ENCODE data around the gene RASGRP1.
"Not testable (repeated sequence)": the region's sequence is repeated elsewhere in the genome, so short reads cannot be mapped to it uniquely, and the experiment has no call there.

Gene RASGRP1

GRCh38 chr15:38564557-38565286 is at the start of gene RASGRP1:
Gene RASGRP1 (minus strand): TSS chr15:38564814. CDS start chr15:38564628, 186 bp downstream.
- DNase-seq (ENCODE audit: low read depth): peak; percentile 62

GRCh38 chr15:38613085-38613484 is 48.5 kb upstream of the RASGRP1 start:
- DNase-seq (ENCODE audit: low read depth): no peak

GRCh38 chr15:38612159-38612863 is 47.7 kb upstream of the RASGRP1 start:
- no peak for DNase-seq (ENCODE audit: low read depth)

GRCh38 chr15:38611228-38611627 is 46.6 kb upstream of the RASGRP1 start:
- peak; percentile 4 for DNase-seq (ENCODE audit: low read depth)

- DNase-seq (ENCODE audit: low read depth): no peak
These were observed 46.1 kb upstream of the RASGRP1 start for GRCh38 chr15:38610748-38611147.

- DNase-seq (ENCODE audit: low read depth): no peak
These were observed 44.6 kb upstream of the RASGRP1 start for GRCh38 chr15:38609097-38609738.

GRCh38 chr15:38608682-38609081 is 44.1 kb upstream of the RASGRP1 start:
- DNase-seq (ENCODE audit: low read depth): no peak

GRCh38 chr15:38605744-38606143 is 41.1 kb upstream of the RASGRP1 start:
- DNase-seq (ENCODE audit: low read depth): no peak

- DNase-seq (ENCODE audit: low read depth): no peak
These were observed 39.1 kb upstream of the RASGRP1 start for GRCh38 chr15:38603672-38604071.

- no peak for DNase-seq (ENCODE audit: low read depth)
These were observed 38.5 kb upstream of the RASGRP1 start for GRCh38 chr15:38602910-38603670.

GRCh38 chr15:38600236-38600635 is 35.6 kb upstream of the RASGRP1 start:
- DNase-seq (ENCODE audit: low read depth): no peak

GRCh38 chr15:38598749-38599148 is 34.1 kb upstream of the RASGRP1 start:
- DNase-seq (ENCODE audit: low read depth): no peak

GRCh38 chr15:38597219-38597800 is 32.7 kb upstream of the RASGRP1 start:
- DNase-seq (ENCODE audit: low read depth): no peak

GRCh38 chr15:38593524-38593923 is 28.9 kb upstream of the RASGRP1 start:
- no peak for DNase-seq (ENCODE audit: low read depth)

GRCh38 chr15:38589502-38589901 is 24.9 kb upstream of the RASGRP1 start:
- no peak for DNase-seq (ENCODE audit: low read depth)

GRCh38 chr15:38588672-38589071 is 24.1 kb upstream of the RASGRP1 start:
- no peak for DNase-seq (ENCODE audit: low read depth)

GRCh38 chr15:38587214-38587613 is 22.6 kb upstream of the RASGRP1 start:
- DNase-seq (ENCODE audit: low read depth): no peak

- not testable (repeated sequence) for DNase-seq (ENCODE audit: low read depth)
These were observed 21.4 kb upstream of the RASGRP1 start for GRCh38 chr15:38586005-38586404.

- no peak for DNase-seq (ENCODE audit: low read depth)
These were observed 14.0 kb upstream of the RASGRP1 start for GRCh38 chr15:38578626-38579025.

GRCh38 chr15:38577424-38577987 is 12.9 kb upstream of the RASGRP1 start:
- DNase-seq (ENCODE audit: low read depth): no peak

- DNase-seq (ENCODE audit: low read depth): no peak
These were observed 12.2 kb upstream of the RASGRP1 start for GRCh38 chr15:38576837-38577236.

GRCh38 chr15:38576261-38576660 is 11.6 kb upstream of the RASGRP1 start:
- DNase-seq (ENCODE audit: low read depth): no peak

All from stimulated activated CD8-positive, alpha-beta memory T cell treated with anti-CD3 and anti-CD28 coated beads, Interleukin-15, amount 100 ng/mL, for 1 hour (primary cell).